ENCODE data around the gene UXS1. TPM values are rescaled to one million over a fixed set of nuclear protein-coding genes. Genes with fewer than 3 reads are reported as not detected.
A peak's percentile ranks its signal among the peaks of the same experiment; 100 is the strongest.

UXS1 gene
- total and polyA plus RNA-seq, 7 donors: 8.4 to 59.8 (median 21.3) TPM

- Histone ChIP-seq H3K36me3 (no peaks in the 10 kb centered on the region), H3K27ac (no peak overlapping the region), H3K4me3 (no peak overlapping the region), H3K9me3 (no peaks in the 10 kb centered on the region), H3K27me3 (no peaks in the 10 kb centered on the region), H3K4me1 (peaks cover 0 to 45% (median 44%) of the 10 kb centered on the region in 4 donors)
- DNase-seq: no peak
- intact Hi-C loops (cut with DNase I): loop anchor here (5.0 to 10.0 kb wide), 2 partner anchors 36 to 1194 kb away; no protein-coding TSS in a partner anchor
- TF ChIP-seq EP300 (IDR thresholded peaks at IDR 0.05) (no peak), CTCF (IDR thresholded peaks at IDR 0.05) (no peak), POLR2A (IDR thresholded peaks at IDR 0.05) (no peak), POLR2AphosphoS5 (IDR thresholded peaks at IDR 0.05) (no peak)
- WGBS, 2 donors: 82 to 84% methylated on average over 4 of the region's 4 CpGs
Measured at GRCh38 chr2:106068451-106068850, 125.7 kb downstream of the UXS1 start.

GRCh38 chr2:106065983-106066820, 127.9 kb downstream of the UXS1 start:
- WGBS, 2 donors: 42 to 53% methylated on average over 26 of the region's 26 CpGs
- Histone ChIP-seq H3K27ac (peak overlapping the region in 3 of 4 donors; percentile 20 to 71 (median 57)), H3K36me3 (no peaks in the 10 kb centered on the region), H3K27me3 (no peaks in the 10 kb centered on the region), H3K4me3 (peak overlapping the region; percentile 37 to 58 (median 51)), H3K9me3 (no peaks in the 10 kb centered on the region), H3K4me1 (peaks cover 0 to 30% (median 28%) of the 10 kb centered on the region in 4 donors)
- intact Hi-C loops (cut with DNase I): loop anchor here (5.0 to 10.0 kb wide), 2 partner anchors 34 to 1191 kb away; no protein-coding TSS in a partner anchor
- no peak for DNase-seq
- TF ChIP-seq CTCF (IDR thresholded peaks at IDR 0.05): no peak

GRCh38 chr2:106065268-106065982, 128.7 kb downstream of the UXS1 start:
- peak in 1 of 4 donors; percentile 10 for TF ChIP-seq POLR2AphosphoS5 (IDR thresholded peaks at IDR 0.05)
- no peak for TF ChIP-seq EP300 (IDR thresholded peaks at IDR 0.05)
- TF ChIP-seq POLR2A (IDR thresholded peaks at IDR 0.05): no peak
- TF ChIP-seq CTCF (IDR thresholded peaks at IDR 0.05): no peak
- WGBS, 2 donors: 5 to 11% methylated on average over 68 of the region's 68 CpGs
- intact Hi-C loops (cut with DNase I): loop anchor here (5.0 to 10.0 kb wide), 2 partner anchors 33 to 1191 kb away; no protein-coding TSS in a partner anchor

GRCh38 chr2:106063181-106063580, 130.9 kb downstream of the UXS1 start:
- Histone ChIP-seq H3K9me3 (no peaks in the 10 kb centered on the region), H3K27ac (no peak overlapping the region), H3K4me1 (peaks cover 0 to 18% (median 17%) of the 10 kb centered on the region in 4 donors), H3K4me3 (no peak overlapping the region), H3K27me3 (no peaks in the 10 kb centered on the region), H3K36me3 (no peaks in the 10 kb centered on the region)
- WGBS, 2 donors: 70 to 74% methylated on average over 5 of the region's 5 CpGs
- TF ChIP-seq CTCF (IDR thresholded peaks at IDR 0.05): no peak
- TF ChIP-seq POLR2A (IDR thresholded peaks at IDR 0.05): no peak
- TF ChIP-seq POLR2AphosphoS5 (IDR thresholded peaks at IDR 0.05): no peak
- TF ChIP-seq EP300 (IDR thresholded peaks at IDR 0.05): no peak
- no peak for DNase-seq
- intact Hi-C loops (cut with DNase I): loop anchor here (10.0 kb wide), 1 partner anchor 1188 kb away; no protein-coding TSS in a partner anchor

More at GRCh38 chr2:106065268-106065982, 128.7 kb downstream of the UXS1 start:
- Histone ChIP-seq H3K4me1 (peaks cover 0 to 24% (median 23%) of the 10 kb centered on the region in 4 donors), H3K9me3 (no peaks in the 10 kb centered on the region), H3K27ac (peak overlapping the region in 3 of 4 donors; percentile 20 to 71 (median 57)), H3K36me3 (no peaks in the 10 kb centered on the region), H3K27me3 (no peaks in the 10 kb centered on the region), H3K4me3 (peak overlapping the region; percentile 37 to 58 (median 51))
- no peak for DNase-seq

All from sigmoid colon (tissue), 7 donors.